Measurements from ENCODE around the gene MAN2B1. TPM values are rescaled to one million over a fixed set of nuclear protein-coding genes. Genes with fewer than 3 reads are reported as not detected.
A peak's percentile ranks its signal among the peaks of the same experiment; 100 is the strongest.
"Not testable (repeated sequence)": the region's sequence is repeated elsewhere in the genome, so short reads cannot be mapped to it uniquely, and the experiment has no call there.

Gene MAN2B1
- polyA plus RNA-seq (ENCODE audit: insufficient read length), result 35.1 TPM
- long read RNA-seq, donor 1, partial matches to known transcripts, result 0 of 5 reads
- long read RNA-seq, donor 1, other reads (novel, unspliced or antisense), result 0 of 5 reads
- long read RNA-seq, donor 2, partial matches to known transcripts, result 0 of 8 reads
- long read RNA-seq, donor 2, other reads (novel, unspliced or antisense), result 0 of 8 reads
- long read RNA-seq, donor 3, partial matches to known transcripts, result 0 of 3 reads
- long read RNA-seq, donor 3, other reads (novel, unspliced or antisense), result 0 of 3 reads
- long read RNA-seq, donor 4, partial matches to known transcripts, result 0 of 4 reads
- long read RNA-seq, donor 4, other reads (novel, unspliced or antisense), result 0 of 4 reads
- long read RNA-seq, donor 5, transcript MAN2B1-203 (24 exons, 3,184 nt), result major isoform, 6 of 11 reads
- long read RNA-seq, donor 5, partial matches to known transcripts, result 0 of 11 reads
- long read RNA-seq, donor 5, other reads (novel, unspliced or antisense), result 0 of 11 reads
- long read RNA-seq, donor 6, partial matches to known transcripts, result 0 of 4 reads
- long read RNA-seq, donor 6, other reads (novel, unspliced or antisense), result 0 of 4 reads
- long read RNA-seq, donor 7, partial matches to known transcripts, result 0 of 8 reads
- long read RNA-seq, donor 7, other reads (novel, unspliced or antisense), result 0 of 8 reads
- long read RNA-seq, donor 8, result 0 reads

GRCh38 chr19:12666265-12667048 lies at the start of gene MAN2B1, which contains the start of gene WDR83:
TSS of gene MAN2B1 (minus strand) at chr19:12666742. CDS start at chr19:12666701, 41 bp downstream.
TSS of gene WDR83 (plus strand) at chr19:12666807. CDS start at chr19:12669791, 2,984 bp downstream.
- peak; percentile 80 for DNase-seq

GRCh38 chr19:12715929-12716328 lies 49.4 kb upstream of the MAN2B1 start:
- no peak for DNase-seq

GRCh38 chr19:12715102-12715501 lies 48.6 kb upstream of the MAN2B1 start:
- no peak for DNase-seq

- DNase-seq, result not testable (repeated sequence)
Observed at GRCh38 chr19:12713304-12713703, 46.8 kb upstream of the MAN2B1 start.

- DNase-seq, result not testable (repeated sequence)
Observed at GRCh38 chr19:12712077-12712476, 45.5 kb upstream of the MAN2B1 start.

GRCh38 chr19:12711187-12711586 lies 44.6 kb upstream of the MAN2B1 start:
- no peak for DNase-seq

- no peak for DNase-seq
Observed at GRCh38 chr19:12708641-12709040, 42.1 kb upstream of the MAN2B1 start.

- DNase-seq, result no peak
Observed at GRCh38 chr19:12706332-12706718, 39.8 kb upstream of the MAN2B1 start.

- DNase-seq, result no peak
Observed at GRCh38 chr19:12705654-12706331, 39.3 kb upstream of the MAN2B1 start.

- DNase-seq, result no peak
Observed at GRCh38 chr19:12705169-12705568, 38.6 kb upstream of the MAN2B1 start.

- DNase-seq, result peak; percentile 15
Observed at GRCh38 chr19:12703046-12703445, 36.5 kb upstream of the MAN2B1 start.

GRCh38 chr19:12701596-12702282 lies 35.2 kb upstream of the MAN2B1 start:
- DNase-seq, result no peak

GRCh38 chr19:12698138-12698537 lies 31.6 kb upstream of the MAN2B1 start:
- DNase-seq, result no peak

GRCh38 chr19:12697425-12697824 lies 30.9 kb upstream of the MAN2B1 start:
- not testable (repeated sequence) for DNase-seq

GRCh38 chr19:12696366-12697335 lies 30.1 kb upstream of the MAN2B1 start, which contains the start of gene FBXW9:
TSS of gene FBXW9 (minus strand) at chr19:12696631. CDS start at chr19:12696581, 50 bp downstream.
- peak; percentile 96 for DNase-seq

GRCh38 chr19:12695997-12696365 lies 29.4 kb upstream of the MAN2B1 start:
- no peak for DNase-seq

- DNase-seq, result no peak
Observed at GRCh38 chr19:12695514-12695913, 29.0 kb upstream of the MAN2B1 start.

- DNase-seq, result no peak
Observed at GRCh38 chr19:12695096-12695495, 28.6 kb upstream of the MAN2B1 start.

GRCh38 chr19:12694641-12695040 lies 28.1 kb upstream of the MAN2B1 start:
- DNase-seq, result no peak

GRCh38 chr19:12692960-12693359 lies 26.4 kb upstream of the MAN2B1 start:
- no peak for DNase-seq

Measured in left kidney (tissue), 8 donors.